Ramos (cell line): Measurements from ENCODE around the gene RELCH.

Source experiments
- in situ Hi-C: fragments of 300-500 bp; cut with MboI; formaldehyde crosslinking; loops from one replicate; pipeline ENCODE4 v1.14.3; 2022; ENCODE audit warnings: low sequenced_read_pairs; ENCODE audit not compliant: unreplicated experiment

Gene RELCH

DNA sequence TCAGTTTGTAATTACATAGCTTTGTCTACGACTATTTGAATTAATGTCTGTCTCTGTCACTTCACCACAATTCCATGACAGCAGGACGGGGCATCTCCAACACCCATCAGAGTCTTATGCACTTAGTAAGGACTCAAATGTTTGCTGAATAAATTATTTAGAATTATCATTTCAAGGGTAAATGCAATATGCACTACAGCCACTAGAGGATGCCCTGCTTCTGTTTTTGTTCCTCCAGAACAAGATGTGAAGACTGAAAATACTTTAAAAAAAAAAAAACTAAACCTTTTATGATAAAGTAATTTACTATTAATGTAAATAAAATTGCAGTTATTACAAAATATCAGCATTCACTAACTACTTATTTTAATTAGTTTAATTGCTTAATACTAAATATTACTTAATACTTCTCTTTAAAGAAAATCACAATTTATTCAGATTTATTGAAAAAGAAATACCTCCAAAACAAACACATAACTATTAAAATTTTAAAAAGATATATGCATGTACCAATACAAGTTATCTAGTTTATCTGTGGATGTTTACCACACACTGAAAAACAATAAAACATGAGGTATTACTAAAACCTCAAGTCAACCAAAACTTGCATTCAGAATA is 3.4 kb upstream of the RELCH start:
- in situ Hi-C loops, result no loop called here

DNA sequence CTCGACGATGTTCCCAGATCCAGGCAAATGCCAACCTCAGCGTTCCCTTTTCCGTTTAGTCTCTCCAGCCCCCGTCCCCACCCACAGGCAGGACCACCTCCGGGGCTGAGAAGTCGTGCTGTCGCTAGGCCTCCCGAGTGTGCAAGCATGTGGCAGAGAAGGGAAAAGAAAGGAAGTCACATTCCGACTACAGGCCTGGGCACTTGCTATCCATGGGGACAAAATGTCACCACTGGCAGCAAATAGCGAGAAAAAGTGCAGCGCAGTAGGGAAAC is 619 bp upstream of the RELCH start:
- in situ Hi-C loops, result no loop called here

DNA sequence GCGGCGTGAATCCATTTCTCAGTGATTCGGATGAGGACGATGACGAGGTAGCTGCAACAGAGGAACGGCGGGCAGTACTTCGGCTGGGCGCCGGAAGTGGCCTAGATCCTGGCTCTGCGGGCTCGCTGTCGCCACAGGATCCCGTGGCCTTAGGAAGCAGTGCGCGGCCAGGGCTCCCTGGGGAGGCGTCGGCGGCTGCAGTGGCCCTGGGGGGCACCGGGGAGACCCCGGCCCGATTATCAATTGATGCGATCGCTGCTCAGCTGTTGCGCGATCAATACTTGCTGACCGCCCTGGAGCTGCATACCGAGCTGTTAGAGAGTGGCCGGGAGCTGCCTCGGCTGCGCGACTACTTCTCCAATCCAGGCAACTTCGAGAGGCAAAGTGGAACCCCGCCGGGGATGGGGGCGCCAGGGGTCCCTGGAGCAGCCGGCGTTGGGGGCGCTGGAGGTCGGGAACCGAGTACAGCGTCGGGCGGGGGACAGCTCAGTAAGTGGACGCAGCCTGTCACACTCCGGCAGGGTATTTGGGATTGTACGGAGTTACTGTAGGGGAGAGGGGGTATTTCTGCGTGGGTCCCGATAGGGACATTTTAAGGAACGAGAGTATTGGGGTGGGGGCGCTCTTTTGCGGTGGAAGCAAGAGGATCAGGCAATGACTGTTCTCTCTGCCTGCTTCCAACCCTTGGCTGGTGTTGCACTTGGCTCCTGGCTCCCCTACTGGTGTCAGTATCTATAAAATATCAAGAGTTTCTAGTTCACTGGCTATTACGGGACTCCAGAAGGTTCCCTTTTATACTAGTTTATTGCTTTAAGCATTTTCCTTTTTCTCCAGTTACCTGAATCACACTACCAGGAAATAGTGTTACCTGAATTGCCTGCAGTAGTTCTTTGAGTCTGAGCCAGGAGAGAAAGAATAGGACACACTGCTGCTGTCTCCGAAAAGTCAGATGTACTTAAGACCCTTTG is 772 bp downstream of the RELCH start:
- in situ Hi-C loops, result no loop called here

DNA sequence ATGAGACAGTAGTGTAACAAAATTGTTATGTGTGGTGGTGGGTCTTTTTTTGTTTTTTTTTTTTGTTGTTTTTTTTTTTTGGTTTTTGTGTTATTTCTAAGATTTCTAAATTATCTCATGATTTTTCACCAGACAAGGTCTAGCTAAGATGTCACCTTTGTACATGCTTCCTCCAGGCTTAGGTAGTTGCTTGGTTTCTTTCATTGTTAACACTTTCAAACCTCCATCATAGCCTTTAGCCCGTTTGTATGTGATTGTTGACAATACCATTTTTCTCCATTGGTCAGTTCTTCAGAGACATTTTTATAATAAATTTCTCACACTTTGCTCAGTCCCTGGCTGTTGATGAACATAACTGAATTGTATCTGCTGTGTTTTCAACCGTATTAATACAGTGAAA is 2.2 kb downstream of the RELCH start:
- in situ Hi-C loops, result no loop called here

DNA sequence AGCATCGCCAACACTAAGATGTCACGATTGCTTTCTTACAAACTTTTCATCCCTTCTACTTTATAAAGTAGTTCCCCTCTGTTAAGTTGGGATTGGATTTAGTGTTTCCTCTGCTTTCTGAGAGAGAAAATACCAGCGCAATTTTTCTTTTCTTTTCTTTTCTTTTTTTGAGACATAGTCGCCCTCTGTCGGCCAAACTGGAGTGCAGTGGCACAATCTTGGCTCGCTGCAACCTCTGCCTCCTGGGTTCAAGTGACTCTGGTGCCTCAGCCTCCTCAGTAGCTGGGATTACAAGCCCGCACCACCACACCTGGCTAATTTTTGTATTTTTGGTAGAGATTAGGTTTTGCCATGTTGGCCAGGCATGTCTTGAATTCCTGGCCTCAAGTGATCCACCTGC is 9.0 kb downstream of the RELCH start:
- in situ Hi-C loops, result no loop called here

DNA sequence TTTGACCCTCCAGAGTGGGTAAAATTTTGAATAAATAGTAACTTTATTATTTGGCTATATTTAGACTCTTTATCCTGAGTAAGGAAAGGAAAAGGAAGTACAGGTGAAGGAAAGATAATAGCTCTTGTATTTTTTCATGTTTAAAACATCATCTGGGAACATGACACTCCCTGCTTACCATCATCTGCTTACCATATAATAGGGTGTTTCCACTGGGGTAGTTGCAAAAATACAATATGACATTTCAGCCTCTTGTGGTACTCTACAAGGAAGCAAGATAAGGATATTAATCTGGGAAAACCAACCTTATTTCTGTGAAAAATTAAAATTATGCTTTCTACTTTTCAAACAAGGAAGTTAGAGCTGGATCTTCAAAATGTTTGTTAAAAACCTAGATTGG is 9.9 kb downstream of the RELCH start:
- in situ Hi-C loops, result no loop called here

DNA sequence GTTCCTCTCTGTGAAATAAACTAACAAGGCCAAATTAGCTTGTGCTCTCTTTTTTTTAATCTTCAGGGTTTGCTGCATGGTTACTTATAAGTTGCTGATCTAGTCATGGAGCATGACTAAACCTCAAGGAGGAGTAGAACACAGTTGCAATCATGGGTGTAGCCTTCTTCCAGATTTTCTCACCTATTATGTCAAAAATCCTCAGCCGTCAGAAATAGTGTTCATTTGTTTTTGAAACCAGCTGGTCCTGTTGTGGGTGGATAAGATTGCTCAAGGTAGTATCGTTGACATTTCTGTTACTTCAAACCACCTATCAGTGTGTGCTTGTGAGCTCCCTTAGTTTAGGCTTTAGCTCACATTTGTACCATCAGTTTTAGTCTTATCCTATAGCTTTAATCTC is 11.2 kb downstream of the RELCH start:
- in situ Hi-C loops, result no loop called here

DNA sequence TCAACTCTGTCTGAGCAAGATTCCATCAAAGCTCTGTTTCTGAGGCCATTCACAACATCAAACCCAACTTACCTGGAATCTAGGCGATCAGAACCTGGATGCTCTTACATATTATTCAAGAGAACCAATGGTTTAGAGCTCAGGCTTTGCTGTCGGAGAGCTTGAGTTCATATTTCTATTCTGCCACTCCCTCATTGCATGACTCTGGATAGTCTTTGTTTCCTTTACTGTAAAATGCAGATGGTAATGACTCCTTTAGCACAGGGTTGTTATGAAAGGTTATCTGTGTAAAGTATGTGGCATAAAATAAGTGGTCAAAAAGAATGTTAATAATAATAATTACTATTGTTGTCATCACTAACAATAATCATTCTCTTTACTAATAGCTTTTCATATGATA is 12.6 kb downstream of the RELCH start:
- in situ Hi-C loops, result no loop called here

DNA sequence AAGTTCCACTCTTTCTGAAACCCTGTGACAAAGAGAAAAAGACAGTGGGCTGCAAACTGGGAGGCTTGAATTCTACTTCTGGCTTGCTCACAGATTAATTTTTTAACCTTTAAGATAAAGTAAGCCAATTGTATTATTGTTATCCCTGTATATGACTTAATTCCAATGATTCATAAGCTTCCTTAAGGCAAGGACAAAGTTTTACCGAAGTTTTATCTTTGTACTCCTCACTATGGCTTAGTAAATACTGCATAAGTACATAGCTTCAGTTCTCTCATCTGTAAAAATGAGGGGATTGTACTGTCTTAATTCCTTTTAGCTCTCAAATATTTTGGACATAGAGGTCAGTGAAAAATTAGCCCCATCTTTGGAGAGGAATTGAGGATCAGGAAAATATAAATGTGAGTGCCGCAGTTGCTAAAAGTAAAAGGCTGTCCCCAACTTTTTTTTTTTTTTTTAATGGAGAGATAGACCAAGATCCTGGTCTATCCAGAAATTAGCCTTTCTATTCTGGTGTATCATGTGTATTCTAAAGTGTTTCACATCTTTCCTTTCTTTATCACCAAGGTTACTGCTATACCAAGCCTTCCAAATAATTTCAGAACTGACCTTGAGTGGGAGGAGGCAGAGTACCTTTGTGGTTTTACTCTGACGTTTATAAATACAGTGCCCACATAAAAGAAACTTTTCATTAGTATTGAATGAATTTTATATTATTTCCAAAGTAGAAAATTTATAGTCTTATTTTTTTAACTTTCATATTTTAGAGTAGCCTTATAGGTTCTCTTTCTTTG is 13.3 kb downstream of the RELCH start:
- in situ Hi-C loops, result no loop called here

DNA sequence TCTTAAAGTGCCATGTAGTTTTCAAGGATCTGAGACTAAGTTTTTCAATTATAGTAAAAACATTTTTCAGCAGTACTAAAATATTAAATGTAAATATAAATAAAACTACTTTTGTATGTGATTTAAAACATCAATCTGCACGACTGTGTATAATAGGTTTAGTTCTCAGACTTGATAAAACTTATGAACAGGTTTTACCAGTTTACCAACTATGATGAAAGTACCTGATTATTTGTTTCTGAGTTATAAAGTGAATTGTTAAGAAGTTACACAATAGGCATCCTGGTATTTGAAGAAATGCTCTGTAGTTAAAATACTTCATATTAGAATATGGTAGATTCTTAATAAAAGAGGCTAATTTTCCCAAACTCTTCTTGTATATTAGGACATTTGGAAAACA is 14.8 kb downstream of the RELCH start:
- in situ Hi-C loops, result no loop called here

DNA sequence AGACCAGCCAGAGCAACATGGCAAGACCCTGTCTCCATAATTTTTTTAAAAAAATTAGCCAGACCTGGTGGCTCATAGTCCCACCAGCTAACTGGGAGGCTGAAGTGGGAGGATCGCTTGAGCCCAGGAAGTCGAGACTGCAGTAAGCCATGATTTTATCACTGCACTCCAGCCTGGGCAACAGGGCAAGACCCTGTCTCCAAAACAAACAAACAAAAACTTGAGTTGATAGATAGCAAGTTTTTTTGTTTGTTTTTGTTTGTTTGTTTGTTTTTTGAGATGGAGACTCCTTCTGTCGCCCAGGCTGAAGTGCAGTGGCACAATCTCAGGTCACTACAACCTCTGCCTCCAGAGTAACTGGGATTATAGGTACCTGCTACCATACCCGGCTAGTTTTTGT is 18.8 kb downstream of the RELCH start:
- in situ Hi-C loops, result no loop called here

DNA sequence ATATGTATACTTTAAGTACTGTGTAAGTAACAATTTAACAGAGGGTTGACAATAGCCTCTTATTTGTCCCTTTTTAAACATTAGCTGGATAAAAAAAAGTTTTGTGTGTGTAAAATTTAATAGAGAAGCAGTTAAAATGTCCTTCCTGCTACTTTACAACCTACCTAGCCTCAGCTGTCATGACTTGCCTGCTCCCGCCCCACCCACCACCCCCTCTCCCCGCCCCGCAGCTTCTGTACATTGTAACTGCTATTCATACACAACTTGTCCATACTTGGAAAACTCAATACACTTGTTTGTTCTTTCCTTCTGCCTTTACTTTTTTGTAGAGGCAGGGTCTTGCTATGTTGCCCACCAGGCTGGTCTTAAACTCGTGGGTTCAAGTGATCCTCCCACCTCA is 19.5 kb downstream of the RELCH start:
- in situ Hi-C loops, result no loop called here

DNA sequence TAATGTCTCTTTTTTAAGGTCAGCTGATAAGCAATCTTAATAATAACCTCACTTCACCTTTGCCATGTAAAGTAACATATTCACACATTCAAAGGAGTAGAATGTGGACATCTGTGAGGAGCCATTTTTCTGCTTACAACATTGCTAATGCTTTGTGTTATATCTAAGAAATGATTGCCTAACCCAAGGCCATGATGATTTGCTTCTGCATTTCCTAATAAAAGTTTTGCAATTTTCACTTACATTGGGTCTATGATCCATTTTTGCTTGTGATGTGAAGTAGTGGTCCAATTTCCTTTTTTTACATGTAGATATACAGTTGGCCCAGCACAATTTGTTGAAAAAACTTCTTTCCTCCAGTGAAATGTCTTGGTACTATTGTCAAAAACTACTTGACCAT is 22.0 kb downstream of the RELCH start:
- in situ Hi-C loops, result no loop called here

DNA sequence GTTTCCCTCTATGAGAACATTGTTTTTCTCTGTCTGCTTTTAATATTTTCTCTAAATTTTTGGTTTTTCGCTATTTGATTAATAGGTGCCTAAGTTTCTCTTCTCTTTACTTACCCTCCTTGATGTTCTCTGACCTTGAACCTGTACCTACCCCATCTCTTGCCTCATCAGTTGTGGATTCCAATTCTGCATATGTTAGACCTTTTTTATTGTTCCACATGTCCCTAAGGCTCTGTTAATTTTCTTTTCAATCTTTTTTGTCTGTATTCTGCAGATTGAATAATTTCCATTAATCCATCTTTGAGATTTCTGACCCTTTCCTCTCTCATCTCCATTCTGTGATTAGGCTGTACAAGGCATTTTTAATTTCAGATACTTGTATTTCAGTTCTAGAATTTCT is 23.1 kb downstream of the RELCH start:
- in situ Hi-C loops, result no loop called here

DNA sequence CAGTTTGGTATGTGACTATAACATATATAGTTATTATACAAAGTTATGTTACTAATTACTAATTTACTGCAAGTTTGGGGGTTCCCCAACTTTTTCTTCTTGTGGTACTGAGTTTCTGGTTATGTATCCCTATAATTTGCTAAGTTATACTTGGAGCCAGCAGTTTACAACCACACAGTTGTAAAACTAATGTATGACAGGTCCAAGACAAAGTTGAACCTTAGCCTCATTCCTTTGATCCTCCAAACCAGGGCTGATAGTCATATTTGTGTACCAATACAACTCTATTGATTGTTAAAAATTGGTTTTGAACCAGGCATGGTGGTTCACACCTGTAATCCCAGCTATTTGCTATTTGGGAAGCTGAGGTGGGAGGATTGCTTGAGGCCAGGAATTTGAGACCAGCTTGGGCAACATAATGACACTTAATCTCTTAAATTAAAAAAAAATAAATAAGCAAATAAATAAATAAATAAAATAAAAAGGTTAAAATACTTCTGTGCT is 24.3 kb downstream of the RELCH start:
- in situ Hi-C loops, result no loop called here

DNA sequence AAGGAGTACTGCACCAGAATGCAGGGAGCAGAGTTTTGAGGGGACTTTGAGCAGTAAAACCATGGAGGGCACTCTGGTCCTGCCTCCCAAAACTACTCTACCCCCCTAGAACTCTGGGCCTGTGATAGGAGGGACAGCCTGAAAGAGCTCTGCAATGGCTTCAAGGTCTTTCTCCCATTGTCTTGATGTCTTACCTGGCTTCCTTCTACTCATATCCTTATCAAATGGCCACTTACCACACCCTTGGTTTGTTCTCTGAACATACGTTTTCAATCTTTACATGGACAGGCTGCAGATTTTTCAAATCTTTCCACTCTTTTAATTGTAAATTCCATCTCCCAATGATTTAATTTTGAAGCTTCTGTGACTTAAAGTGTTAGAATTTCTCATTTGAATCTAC is 27.7 kb downstream of the RELCH start:
- in situ Hi-C loops, result no loop called here

DNA sequence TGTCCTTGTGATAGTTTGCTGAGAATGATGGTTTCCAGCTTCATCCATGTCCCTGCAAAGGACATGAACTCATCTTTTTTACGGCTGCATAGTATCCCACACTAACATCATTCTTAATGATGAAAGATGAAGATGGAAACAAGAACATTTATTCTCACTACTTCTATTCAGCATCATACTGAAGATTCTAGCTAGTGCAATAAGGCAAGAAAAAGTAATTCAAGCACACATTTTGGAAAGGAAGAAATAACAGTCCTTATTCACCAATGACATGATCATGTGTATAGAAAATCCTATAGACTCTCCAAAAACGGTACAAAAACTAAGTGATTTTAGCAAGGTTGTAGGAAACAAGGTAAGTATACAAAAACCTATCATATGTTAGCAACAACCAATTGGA is 37.2 kb downstream of the RELCH start:
- in situ Hi-C loops, result no loop called here

DNA sequence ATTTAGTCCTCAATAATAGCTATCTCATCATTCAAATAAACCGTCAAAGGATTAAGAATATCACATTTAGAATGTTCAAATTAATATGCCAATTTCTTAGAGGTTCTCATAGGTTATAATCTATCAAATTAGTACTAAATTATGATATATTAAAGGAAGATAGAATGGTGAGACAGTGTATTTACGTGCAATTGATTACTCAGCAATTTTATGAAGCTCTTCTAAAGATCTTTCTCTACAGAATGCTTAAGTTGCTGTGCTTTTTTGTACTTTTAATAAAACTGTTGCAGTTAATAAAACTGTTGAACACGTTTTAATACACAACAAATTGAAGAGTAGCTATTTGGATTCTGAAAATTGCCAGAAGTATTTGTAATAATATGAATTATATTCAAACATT is 39.0 kb downstream of the RELCH start:
- in situ Hi-C loops, result no loop called here

DNA sequence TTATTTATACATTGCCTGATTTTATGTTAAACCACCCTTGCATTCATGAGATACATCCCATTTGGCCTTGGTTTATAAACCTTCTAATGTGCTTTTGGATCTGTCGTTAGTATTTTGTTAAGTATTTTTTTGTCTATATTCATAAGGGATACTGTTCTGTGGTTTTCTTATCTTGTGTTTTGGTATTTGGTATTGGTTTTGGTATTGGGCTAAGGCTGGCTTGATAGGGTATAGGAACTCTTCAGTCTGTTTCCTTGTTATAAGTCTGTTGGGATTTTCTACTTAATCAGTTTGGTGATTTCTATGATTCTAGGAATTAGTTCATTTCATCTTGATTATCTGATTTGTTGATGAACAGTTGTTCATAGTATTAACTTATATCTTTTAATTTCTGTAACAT is 49.2 kb downstream of the RELCH start:
- in situ Hi-C loops, result no loop called here

DNA sequence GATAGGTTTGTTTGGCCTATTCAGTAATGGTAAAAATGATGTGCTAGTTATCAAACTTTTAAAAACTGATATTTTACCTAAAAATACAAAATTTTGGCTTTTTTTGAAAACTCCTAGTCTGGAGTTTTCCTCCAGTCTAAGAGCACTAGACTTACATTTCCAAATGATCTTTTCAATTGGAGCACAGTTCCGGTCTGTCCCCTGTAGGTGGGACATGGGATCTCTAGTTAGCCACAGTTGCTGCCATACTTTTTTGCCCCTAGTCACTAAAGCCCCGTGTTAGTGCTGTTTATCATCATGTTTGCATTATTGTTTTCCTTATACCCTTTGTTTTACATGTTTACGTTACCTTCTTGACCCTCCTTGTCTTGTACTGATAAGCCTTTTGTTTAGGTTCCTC is 52.4 kb downstream of the RELCH start:
- in situ Hi-C loops, result no loop called here

DNA sequence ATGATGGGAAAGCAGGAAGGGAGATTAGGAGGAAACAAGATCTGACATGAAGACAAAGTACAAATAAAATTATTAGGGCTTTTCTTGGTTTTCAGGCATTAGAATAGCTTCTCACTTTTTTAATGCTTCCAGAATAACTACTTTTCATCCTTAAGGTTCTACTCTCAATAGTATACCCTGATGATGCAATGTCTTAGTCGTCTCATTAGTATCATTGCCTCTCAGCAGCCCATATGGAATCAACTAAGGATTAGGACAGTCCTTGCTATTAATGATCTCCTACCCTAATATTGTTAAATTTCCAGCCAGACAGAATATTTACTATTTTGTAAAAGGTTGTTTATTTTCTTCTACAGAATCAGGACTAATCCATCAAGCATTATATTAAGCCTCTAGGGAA is 55.9 kb downstream of the RELCH start:
- in situ Hi-C loops, result no loop called here
